ENCODE results near the gene ANKS1B. TPM values are rescaled to one million over a fixed set of nuclear protein-coding genes. Genes with fewer than 3 reads are reported as not detected.

Gene ANKS1B
- total RNA-seq, 1 experiment from 2014 or later = 0.61 TPM

- Mint-ChIP-seq H3K27ac (ENCODE audit: unreplicated experiment) (no peak overlapping the region), H3K27me3 (ENCODE audit: insufficient read depth, unreplicated experiment) (peaks cover 19% of the 10 kb centered on the region), H3K36me3 (ENCODE audit: insufficient read depth, unreplicated experiment) (no peaks in the 10 kb centered on the region), H3K9me3 (ENCODE audit: unreplicated experiment) (no peaks in the 10 kb centered on the region), H3K4me1 (ENCODE audit: low read depth, unreplicated experiment) (no peaks in the 10 kb centered on the region), H3K4me3 (ENCODE audit: unreplicated experiment) (no peak overlapping the region)
- no peak for DNase-seq
- no peaks in the 10 kb centered on the region for H3K4me1 ChIP-seq
- ChIA-PET CTCF (no interaction called here), POLR2A (no interaction called here)
- intact Hi-C loops (cut with micrococcal nuclease; ENCODE audit: unreplicated experiment) = no loop called here
- H3K4me3 ChIP-seq (ENCODE audit: low read depth, low read length) = no peak overlapping the region
- no peaks in the 10 kb centered on the region for H3K36me3 ChIP-seq (ENCODE audit: control insufficient read depth, insufficient read depth, low read length)
- H3K9me3 ChIP-seq = no peaks in the 10 kb centered on the region
- BruUV-seq (replicated peaks) = no TSS peak
- H3K27me3 ChIP-seq (replicated peaks; ENCODE audit: control insufficient read depth, insufficient read depth, low read length) = no peaks in the 10 kb centered on the region
- TF ChIP-seq CTCF (IDR thresholded peaks at IDR 0.05; ENCODE audit: insufficient read depth in 1 of 2, low read depth in 1 of 2, low read length in 1 of 2, severe bottlenecking in 1 of 2, unreplicated experiment in 1 of 2) = no peak
These were observed 846.3 kb downstream of the ANKS1B start for GRCh38 chr12:99138393-99138792.

- no peaks in the 10 kb centered on the region for H3K4me1 Mint-ChIP-seq (ENCODE audit: low read depth, unreplicated experiment)
- H3K36me3 Mint-ChIP-seq (ENCODE audit: insufficient read depth, unreplicated experiment) = no peaks in the 10 kb centered on the region
- no peak overlapping the region for H3K4me3 Mint-ChIP-seq (ENCODE audit: unreplicated experiment)
- BruUV-seq (replicated peaks) = no TSS peak
- H3K27me3 Mint-ChIP-seq (ENCODE audit: insufficient read depth, unreplicated experiment) = peaks cover 21% of the 10 kb centered on the region
- no peaks in the 10 kb centered on the region for H3K4me1 ChIP-seq
- ChIA-PET POLR2A (interaction anchor here (0.6 kb wide), 1 partner anchor 335 kb away, joined by 8 read pairs; no protein-coding TSS in a partner anchor), CTCF (no interaction called here)
- H3K27me3 ChIP-seq (replicated peaks; ENCODE audit: control insufficient read depth, insufficient read depth, low read length) = no peaks in the 10 kb centered on the region
- no peaks in the 10 kb centered on the region for H3K36me3 ChIP-seq (ENCODE audit: control insufficient read depth, insufficient read depth, low read length)
- DNase-seq = peak in 1 of 2 experiments; percentile 3
- no peak overlapping the region for H3K4me3 ChIP-seq (ENCODE audit: low read depth, low read length)
- H3K9me3 ChIP-seq = no peaks in the 10 kb centered on the region
- TF ChIP-seq CTCF (IDR thresholded peaks at IDR 0.05; ENCODE audit: insufficient read depth in 1 of 2, low read depth in 1 of 2, low read length in 1 of 2, severe bottlenecking in 1 of 2, unreplicated experiment in 1 of 2) = no peak
- intact Hi-C loops (cut with micrococcal nuclease; ENCODE audit: unreplicated experiment) = no loop called here
- H3K27ac Mint-ChIP-seq (ENCODE audit: unreplicated experiment) = no peak overlapping the region
- no peaks in the 10 kb centered on the region for H3K9me3 Mint-ChIP-seq (ENCODE audit: unreplicated experiment)
These were observed 847.4 kb downstream of the ANKS1B start for GRCh38 chr12:99137124-99137855.

GRCh38 chr12:99136516-99136915 lies 848.2 kb downstream of the ANKS1B start:
- H3K36me3 Mint-ChIP-seq (ENCODE audit: insufficient read depth, unreplicated experiment) = no peaks in the 10 kb centered on the region
- intact Hi-C loops (cut with micrococcal nuclease; ENCODE audit: unreplicated experiment) = no loop called here
- H3K4me3 Mint-ChIP-seq (ENCODE audit: unreplicated experiment) = no peak overlapping the region
- BruUV-seq (replicated peaks) = no TSS peak
- no peaks in the 10 kb centered on the region for H3K9me3 Mint-ChIP-seq (ENCODE audit: unreplicated experiment)
- POLR2A ChIA-PET = interaction anchor here (0.6 kb wide), 1 partner anchor 334 kb away, joined by 8 read pairs; no protein-coding TSS in a partner anchor
- no peaks in the 10 kb centered on the region for H3K4me1 ChIP-seq
- H3K9me3 ChIP-seq = no peaks in the 10 kb centered on the region
- H3K4me1 Mint-ChIP-seq (ENCODE audit: low read depth, unreplicated experiment) = no peaks in the 10 kb centered on the region
- H3K36me3 ChIP-seq (ENCODE audit: control insufficient read depth, insufficient read depth, low read length) = no peaks in the 10 kb centered on the region
- no peaks in the 10 kb centered on the region for H3K27me3 ChIP-seq (replicated peaks; ENCODE audit: control insufficient read depth, insufficient read depth, low read length)
- no peak for DNase-seq
- CTCF ChIA-PET = no interaction called here
- no peak overlapping the region for H3K4me3 ChIP-seq (ENCODE audit: low read depth, low read length)
- peaks cover 21% of the 10 kb centered on the region for H3K27me3 Mint-ChIP-seq (ENCODE audit: insufficient read depth, unreplicated experiment)
- H3K27ac Mint-ChIP-seq (ENCODE audit: unreplicated experiment) = no peak overlapping the region
- TF ChIP-seq CTCF (IDR thresholded peaks at IDR 0.05; ENCODE audit: insufficient read depth in 1 of 2, low read depth in 1 of 2, low read length in 1 of 2, severe bottlenecking in 1 of 2, unreplicated experiment in 1 of 2) = no peak

Measured in Caco-2 (cell line).